SU-DHL-6 (cell line): Measurements from ENCODE around the gene STAG3.

Experiments
- EZH2phosphoT487 ChIP-seq: fragments of 200-600 bp; sonication (generic), shearing (Covaris generic); conservative IDR thresholded peaks from 2 replicates; pipeline ENCODE4 v1.6.1; 2018; ENCODE audit warnings: mild to moderate bottlenecking, antibody characterized with exemption, low read length, moderate library complexity, mixed read lengths
- TF ChIP-seq, protein P1 (sequence below): fragments of 200-600 bp; sonication (generic); IDR thresholded peaks from one replicate; pipeline ENCODE4 v1.5.1; 2017; ENCODE audit warnings: antibody characterized with exemption, mild to moderate bottlenecking, low read length, moderate library complexity; ENCODE audit not compliant: insufficient read depth, poor library complexity, severe bottlenecking

DNA sequence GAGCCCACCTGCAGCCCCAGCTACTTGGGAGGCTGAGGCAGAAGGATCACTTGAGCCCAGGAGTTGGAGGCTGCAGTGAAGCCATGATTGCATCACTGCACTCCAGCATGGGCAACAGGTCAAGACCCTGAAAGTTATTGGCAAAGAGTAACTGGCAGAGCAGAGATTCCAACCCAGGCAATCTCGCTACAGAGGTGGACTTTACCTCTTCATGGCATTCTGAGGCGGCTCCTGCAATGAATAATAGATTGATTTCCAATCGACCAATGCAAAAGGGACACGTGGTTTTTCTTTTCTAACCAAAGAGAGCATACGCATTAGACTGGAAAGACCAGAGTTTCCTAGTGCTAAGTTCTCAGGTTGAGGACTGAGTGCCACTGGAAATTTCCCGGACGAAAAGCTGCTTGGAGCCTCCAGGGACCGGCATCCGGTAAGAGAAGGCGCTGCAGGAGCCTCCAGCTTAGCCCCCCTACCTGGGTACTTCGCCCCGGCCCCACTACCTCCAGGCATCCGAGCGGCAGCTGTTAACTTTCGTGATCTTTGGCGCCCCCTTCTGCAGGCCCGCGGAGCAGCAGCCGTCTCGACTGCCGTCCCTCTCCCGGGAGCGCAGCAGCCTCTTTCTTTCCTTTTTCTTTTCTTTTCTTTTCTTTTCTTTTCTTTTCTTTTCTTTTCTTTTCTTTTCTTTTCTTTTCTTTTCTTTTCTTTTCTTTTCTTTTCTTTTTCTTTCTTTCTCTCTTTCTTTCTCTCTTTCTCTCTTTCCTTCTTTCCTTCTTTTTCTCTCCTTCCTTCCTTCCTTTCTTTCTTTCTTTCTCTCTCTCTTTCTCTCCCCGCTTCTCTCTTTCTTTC, 46.9 kb upstream of the STAG3 start:
- TF ChIP-seq, protein P1, sequence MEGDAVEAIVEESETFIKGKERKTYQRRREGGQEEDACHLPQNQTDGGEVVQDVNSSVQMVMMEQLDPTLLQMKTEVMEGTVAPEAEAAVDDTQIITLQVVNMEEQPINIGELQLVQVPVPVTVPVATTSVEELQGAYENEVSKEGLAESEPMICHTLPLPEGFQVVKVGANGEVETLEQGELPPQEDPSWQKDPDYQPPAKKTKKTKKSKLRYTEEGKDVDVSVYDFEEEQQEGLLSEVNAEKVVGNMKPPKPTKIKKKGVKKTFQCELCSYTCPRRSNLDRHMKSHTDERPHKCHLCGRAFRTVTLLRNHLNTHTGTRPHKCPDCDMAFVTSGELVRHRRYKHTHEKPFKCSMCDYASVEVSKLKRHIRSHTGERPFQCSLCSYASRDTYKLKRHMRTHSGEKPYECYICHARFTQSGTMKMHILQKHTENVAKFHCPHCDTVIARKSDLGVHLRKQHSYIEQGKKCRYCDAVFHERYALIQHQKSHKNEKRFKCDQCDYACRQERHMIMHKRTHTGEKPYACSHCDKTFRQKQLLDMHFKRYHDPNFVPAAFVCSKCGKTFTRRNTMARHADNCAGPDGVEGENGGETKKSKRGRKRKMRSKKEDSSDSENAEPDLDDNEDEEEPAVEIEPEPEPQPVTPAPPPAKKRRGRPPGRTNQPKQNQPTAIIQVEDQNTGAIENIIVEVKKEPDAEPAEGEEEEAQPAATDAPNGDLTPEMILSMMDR = peak; percentile 48
- TF ChIP-seq EZH2phosphoT487 = no peak
